ENCODE measurements around the gene IMMP2L.

The IMMP2L gene

DNA sequence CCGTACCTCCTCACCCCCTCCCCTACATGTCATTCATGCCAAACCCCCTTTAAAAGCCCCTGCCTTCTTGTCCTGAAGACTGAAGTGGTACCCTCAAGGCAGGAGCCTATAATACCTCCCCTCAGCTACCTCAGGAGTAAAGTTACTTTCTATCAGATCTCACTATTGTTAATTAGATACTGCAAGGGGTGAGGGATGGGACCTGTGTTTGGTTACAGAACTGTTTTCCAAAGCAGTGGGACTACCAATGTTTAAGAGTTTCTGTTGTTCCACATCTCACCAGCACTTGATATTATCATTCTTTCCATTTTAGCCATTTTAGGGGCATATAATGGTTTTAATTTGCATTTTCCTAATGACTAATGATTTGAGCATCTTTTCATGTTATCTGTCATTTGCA, 668.2 kb downstream of the IMMP2L start:
- no peak for DNase-seq

DNA sequence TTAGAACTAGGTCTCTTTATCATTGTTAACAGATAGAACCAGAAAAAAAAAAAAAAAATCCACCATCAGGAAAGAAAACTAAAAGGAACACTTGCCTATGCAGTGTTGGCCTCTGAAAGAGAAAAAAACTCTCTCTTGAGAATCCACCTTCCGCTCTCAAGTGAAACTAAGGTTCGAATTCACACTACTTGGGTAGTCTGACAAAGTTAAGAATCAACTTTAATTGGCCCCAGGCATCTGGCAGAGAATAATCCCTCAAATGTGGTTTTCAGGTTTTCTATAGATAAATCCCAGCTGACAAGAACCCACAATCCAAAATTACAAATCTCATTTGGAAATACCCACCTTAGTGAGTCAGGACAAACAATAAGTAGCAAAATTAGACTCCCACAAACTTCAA, 671.1 kb downstream of the IMMP2L start:
- DNase-seq = no peak

DNA sequence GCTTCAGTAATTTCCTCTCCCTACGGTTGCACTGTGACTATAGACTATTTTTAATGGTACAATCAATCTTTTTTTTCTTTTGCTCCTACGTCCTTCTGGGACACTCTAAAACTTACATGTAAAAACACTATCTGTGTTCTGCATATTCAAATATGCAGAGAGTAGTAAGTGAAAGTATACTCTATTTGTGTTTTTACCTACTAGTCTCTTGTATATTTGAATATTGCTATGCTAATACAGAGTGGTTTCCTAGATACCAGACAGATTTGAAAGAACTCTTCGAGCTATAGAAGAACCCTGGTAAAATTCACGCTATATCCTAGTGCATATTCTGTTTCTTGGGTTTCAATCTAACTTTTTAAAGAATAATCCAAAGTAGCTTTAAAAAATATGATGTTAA, 672.2 kb downstream of the IMMP2L start:
- DNase-seq = no peak

DNA sequence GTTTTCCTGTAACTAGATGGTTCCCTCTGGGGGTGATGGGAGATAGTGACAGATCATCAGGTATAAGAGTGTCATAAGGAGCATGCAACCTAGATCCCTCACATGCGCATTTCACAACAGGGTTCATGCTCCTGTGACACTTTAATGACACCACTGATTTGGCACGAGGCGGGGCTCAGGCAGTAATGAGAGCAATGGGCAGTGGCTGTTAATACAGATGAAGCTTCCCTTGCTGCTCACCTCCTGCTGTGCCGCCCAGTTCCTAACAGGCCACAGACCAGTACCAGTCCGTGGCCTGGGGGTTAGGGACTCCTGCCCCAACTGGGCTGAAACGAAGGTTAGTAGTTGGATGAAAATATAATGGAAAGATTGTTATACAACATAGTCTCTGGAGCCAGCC, 673.0 kb downstream of the IMMP2L start:
- no peak for DNase-seq

DNA sequence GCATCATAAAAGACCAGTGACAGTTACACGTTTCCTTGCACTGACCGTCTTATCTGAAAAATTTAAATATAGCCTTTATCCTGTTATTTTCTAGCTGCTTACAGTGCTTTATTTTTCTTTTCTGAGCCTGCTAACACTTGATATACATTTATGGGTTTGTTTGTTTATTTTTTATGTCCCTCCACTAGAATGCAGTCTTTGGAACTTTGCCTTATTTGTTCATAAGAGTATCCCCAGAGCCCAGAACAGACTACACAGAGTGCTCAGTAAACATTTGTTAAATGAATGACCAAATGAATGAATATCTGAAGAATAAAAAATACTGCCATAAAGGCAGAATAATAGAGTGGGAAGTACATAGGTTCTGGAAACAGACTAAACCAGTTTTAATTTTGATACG, 673.7 kb downstream of the IMMP2L start:
- no peak for DNase-seq

DNA sequence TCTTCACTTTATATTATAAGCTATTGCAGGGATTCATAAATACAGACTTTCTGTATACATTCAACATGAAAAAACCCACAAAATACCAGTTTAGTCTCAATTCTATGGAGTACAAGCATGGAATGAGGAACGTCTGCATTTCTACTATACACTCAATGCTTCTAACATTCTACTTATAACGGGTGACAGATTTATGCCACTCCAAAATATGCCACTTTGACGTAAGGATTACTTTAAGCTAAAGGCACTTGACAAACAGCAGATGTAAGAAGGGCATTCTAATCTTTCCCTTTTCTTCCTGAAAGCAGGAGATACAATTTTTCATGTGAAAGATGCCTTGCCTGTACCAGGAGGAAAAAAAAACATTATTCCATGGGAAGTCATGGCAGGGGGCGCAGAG, 676.8 kb downstream of the IMMP2L start:
- no peak for DNase-seq

DNA sequence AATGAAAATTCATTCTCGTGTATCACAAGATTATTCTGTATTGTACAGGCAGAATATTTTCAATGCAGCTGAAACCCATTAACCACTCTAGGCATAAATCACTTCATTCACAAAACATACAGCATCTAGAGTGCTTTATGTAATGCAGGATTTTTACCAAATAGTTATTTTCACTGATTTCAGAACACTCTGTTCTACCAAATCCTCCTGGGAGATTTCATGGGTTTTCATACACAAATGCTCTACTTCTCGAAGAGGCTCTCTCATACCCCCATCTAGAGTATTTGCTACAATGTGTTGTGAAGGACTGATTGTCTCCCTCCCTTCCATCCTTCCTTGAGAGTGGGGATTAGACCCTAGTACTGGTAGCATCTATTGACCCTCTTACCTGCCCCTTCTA, 680.6 kb downstream of the IMMP2L start:
- no peak for DNase-seq

DNA sequence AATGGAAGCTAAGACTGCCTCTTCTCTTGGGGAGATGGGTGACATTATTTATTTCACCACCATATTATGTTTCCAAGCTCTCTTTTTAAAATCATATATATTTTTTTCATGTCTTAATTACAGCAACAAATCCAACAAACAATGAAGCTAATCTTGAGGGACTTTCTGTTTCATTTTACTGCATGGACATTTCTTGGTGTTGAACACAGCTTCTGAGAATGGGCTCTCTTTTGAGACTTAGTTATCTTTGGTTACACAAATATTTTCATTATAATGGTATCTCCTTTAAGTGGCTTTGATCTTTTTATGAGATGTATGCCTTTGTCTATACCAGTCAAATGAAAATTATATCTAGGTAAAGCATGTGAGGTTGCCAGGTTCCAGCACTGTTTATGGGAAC, 681.3 kb downstream of the IMMP2L start:
- DNase-seq = no peak

DNA sequence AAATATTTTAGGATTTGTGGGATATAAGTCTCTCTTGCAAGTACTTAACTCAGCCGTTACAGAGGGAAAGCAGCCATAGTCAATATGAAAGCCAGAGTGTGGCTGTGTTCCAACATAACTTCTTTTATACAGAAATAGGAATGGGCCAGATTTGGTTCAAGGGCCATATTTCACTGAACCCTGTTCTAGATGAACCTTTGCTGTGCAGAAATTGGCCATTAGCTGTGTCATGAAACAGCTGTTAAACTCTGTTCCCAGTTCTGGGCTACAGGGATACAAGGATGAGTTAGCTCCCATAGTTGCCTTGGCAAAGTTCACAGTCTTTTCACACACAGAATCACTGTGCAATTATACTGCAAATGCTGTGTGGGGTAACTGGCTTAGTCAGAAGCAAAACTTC, 685.3 kb downstream of the IMMP2L start:
- peak; percentile 12 for DNase-seq

DNA sequence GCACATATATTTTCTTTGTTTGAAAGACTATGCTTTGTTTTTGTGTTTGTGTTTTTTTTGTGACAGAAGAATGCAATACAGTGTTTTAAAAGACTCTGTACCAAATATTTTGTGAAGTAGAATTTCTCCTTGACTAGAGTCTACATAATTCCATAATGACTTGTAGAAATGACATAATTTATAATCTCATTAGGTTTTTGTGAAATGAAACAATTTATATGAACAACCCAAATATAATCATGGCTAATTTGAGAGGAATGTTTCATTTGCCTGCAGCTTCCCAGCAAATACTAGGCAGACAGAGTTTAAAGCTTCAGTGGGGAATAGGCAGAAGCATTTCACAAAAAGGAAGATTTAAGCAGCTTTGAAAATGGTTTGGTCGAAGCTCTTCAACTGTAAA, 686.9 kb downstream of the IMMP2L start:
- no peak for DNase-seq

DNA sequence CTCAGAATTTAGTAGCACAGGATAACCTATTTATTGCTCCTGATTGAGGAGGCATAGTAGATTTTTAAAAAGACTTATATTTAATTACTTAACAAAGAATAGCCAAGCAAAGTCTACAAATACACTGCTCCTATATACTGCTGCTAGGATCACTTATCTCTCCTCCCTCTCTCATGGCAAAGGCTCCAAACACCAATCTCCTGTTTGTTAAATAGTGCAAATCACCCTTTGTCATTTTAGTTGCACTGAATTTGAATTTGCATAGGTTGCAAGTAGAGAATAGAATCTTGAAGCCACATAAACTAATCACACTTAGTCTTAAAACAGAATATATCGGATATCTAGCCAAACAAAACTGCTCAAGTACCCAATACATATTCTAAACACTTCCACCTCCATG, 690.4 kb downstream of the IMMP2L start:
- no peak for DNase-seq

DNA sequence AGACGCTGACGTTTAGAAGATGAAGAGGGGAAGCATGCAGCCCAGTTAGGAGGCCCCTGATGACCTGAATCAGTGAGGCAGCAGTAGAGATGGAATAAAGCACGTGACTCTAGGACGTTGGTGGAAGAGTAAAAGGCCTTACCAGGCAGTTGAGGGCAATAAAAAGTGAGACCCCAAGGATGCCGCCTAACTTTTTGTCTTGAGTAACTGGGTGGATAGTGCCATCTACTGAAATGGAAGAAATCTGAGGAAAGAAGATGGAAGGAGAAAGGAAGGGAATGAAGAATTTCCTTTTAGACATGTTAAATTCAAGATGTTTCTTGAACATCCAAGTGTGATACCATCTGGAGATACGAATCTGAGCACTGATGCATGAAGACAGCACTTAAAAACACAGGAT, 691.4 kb downstream of the IMMP2L start:
- DNase-seq = no peak

DNA sequence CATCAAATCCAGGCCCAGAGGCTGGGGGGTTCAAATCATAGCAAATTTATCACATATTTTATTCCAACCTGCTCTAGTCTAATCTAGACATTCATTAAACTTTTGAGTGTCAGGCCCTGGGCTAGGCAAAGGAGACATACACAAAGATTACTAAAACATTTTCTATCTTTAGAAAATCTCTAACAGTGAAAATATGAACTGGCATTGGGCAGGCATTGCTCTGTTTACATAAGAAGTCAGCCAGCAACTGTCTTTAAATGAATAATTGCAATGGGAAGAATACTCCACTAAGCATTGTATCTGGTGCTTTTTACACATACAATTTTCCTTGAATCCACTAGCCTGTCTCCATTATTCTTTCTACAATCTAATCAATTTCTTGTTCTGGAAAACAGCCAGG, 693.8 kb downstream of the IMMP2L start:
- DNase-seq = no peak

DNA sequence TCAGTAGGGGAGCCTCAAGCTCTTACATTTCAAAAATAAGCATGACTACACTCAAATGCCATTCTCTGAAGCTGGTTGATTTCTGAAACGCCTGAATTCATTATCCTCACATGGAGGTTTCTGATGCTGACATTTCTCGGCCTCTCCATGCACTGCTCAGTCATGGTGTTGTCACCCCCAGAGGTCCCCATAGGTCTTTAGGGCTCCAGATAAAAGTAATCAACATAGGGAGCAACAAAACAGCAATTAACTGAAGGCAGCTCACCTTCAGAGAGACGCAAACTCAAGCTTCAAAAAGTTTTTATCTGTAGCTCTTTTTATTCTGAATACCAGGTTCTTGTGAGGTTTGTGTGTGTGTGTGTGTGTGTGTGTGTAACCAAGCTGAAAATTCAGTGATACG, 694.5 kb downstream of the IMMP2L start:
- no peak for DNase-seq

DNA sequence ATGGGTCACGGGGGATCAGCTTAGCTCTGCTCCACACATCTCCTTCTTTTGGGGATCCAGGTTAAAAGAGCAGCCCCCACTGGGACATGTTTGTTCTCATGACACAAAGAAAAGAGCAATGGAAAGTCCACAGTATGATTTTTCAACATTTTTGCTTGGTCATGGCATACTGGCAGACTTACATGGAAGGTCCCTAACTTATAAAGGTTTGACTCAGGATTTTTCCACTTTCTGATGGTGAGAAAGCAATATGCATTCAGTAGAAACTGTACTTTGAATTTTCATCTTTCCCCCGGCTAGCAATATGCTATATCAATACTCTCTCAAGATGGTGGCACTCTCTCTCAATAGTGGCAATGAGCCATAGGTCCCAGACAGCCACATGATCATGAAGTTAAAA, 699.0 kb downstream of the IMMP2L start:
- DNase-seq = no peak

DNA sequence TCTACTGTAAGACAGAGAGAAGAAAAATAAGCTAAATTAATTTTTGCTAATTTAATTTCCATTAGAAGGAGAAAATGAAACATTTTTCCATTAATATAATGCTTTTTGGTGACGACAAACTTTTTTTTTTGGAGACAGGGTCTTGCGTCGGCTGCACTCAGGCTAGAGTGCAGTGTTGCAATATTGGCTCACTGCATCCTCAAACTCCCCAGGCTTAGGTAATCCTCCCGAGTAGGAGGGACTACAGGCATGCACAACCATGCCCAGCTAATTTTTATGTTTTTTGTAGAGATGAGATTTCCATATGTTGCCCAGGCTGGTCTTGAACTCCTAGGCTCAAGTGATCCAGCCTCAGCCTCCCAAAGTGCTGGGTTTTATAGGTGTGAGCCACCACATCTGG, 701.1 kb downstream of the IMMP2L start:
- no peak for DNase-seq

DNA sequence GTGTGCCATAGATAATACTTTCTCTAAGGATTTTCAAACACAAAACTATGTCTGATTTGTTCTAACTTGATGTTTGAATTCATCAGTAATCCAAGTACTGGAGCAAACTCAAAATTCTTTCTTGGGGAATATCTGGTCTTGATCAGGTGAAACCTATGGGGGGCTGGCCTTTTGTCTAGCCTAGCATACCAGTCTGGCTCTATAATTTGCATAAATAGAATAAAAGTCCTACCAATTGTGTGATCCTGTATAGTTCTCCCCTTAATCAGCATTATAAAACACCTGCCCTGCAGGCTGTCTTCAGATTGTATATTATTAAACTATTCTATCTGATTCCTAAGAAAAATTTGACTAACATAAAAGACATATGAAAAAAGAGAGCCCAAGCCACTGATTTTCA, 705.2 kb downstream of the IMMP2L start:
- no peak for DNase-seq

DNA sequence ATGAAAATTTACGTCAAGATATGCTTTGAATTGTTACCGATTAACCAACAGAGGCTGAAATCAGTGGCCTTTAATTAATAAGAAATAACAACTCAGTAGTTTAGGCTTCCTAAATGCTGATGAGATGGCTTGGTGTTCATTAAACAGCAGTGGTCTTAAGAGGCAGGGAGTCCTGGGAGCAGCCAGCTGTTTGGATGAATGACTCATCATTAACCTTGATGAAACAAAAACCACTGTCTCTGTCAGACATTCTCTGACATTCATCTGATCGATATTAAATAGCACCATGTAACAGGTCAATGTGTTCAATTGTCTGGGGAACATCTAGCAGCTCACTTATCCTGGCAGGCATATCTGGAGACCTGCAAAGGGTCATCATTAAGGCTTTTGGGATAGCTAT, 705.6 kb downstream of the IMMP2L start:
- peak; percentile 29 for DNase-seq

DNA sequence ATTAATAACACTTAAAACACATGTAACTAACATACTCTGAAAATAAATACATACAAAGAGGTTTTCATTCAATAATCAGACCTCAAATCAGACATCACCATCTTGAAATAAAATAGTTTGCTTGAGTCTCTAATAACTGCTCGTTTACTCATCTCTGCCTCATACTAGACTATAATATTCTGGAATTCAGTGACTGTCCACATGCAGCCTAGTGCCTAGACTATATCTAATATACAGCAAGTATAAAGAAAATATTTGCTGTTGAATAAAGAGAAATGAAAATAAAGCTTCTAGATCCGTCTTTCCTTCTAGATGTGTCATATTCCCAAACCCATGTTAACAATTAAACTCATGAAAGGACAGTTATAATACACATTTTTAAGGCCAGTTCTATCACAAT, 707.6 kb downstream of the IMMP2L start:
- peak; percentile 19 for DNase-seq

DNA sequence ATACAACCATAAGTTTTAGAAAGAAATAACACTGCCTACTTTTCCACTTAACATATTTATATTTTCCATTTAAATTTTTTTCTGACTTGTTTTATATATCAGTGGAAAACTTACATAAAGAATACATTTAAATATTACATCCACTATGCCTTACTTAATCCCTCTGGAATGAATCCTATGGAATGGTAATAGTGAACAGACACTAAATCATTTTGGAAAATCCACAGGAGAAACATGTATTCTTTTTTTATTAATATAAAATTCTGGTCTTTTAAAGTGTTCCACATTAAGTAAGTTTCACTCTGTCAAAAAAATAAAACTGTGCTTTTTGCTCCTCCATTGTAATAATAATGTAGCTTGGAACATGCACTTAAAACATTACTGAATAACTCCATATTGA, 708.1 kb downstream of the IMMP2L start:
- peak; percentile 26 for DNase-seq

DNA sequence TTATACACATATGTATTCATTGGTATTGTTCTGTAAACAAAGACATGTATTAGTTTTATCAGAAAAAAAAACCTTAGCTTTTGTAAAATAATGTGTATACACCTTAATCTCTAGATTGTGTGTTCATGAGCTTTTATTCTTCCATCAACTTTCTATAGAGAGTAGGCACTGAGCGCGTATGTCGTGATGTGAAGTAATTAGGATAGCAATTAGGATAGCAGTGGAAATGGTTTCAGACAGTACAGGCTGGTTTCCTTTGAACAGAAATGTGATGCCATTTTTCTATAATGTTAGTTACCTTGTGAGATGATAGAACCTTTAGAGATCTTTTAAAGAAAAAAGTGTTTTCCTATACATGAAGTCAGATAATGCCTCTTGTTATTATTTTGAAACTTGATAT, 709.0 kb downstream of the IMMP2L start:
- no peak for DNase-seq

DNA sequence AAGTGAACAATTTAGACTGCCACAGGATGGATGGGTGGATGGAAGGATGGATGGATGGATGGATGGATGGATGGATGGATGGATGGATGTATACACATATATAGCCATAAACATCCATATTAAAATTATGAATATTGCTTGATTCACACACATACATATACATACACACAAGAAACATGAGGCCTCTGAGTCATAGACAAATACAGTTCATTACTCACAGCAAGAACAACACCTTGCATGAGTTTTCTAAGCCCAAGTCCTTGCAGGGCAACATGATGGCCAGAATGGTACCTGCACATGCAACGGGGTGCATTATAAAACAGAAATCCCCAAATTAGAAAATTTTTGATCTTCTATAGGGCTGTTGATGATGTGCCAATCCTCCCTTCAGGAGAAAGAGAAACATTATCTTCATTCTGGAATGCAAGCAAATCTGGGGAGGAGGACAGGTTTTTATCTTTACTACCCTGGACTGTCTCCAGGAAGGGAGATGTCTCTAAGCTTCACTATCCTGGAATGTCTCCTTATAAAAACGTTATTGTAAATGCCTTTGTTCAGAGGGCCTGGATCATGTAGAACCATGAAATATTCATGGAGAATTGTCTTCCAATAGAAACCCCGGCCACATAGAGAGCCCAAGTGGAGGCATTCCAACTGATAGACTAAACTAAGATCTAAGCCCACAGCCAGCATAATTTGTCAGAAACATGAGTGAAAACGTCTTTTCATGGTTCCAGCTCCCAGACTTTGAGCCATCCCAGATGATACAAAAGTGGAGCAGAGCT, 709.9 kb downstream of the IMMP2L start:
- peak; percentile 15 for DNase-seq

DNA sequence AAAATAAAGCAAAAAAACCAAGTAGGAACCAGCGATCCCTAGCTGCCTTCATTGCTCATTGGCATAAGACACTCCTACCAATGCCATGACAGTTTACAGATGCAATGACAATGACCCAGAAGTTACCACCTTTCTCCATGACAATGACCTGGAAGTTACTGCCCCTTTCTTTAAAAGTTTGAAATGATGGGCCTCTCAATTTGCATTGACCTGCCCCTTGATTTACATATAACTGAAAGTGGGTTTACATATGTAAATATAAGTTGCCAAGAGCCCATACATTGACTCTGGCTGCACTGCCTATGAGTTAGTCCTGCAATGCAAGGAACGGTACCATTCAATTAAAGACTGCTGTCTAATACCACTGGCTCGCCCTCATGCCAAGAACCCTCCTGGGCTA, 712.1 kb downstream of the IMMP2L start:
- DNase-seq = no peak

DNA sequence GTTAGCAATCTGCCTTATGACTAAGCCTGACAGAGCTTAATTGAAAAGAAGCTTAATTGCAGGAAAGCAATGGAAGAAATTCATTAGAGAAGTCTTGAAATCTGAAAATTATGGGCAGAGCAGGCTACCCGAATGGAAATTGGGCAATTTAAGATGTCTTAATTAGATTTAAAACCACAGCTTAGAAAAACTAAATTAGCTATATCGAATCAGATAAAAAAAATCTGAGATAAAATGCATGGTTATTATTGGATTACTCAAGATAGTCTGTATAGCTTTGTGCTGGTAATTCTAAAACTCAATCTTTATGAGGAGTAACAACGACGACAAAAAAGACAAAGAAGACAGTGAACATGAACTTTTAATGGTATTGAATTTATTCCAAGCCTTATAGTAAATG, 719.5 kb downstream of the IMMP2L start:
- DNase-seq = no peak

DNA sequence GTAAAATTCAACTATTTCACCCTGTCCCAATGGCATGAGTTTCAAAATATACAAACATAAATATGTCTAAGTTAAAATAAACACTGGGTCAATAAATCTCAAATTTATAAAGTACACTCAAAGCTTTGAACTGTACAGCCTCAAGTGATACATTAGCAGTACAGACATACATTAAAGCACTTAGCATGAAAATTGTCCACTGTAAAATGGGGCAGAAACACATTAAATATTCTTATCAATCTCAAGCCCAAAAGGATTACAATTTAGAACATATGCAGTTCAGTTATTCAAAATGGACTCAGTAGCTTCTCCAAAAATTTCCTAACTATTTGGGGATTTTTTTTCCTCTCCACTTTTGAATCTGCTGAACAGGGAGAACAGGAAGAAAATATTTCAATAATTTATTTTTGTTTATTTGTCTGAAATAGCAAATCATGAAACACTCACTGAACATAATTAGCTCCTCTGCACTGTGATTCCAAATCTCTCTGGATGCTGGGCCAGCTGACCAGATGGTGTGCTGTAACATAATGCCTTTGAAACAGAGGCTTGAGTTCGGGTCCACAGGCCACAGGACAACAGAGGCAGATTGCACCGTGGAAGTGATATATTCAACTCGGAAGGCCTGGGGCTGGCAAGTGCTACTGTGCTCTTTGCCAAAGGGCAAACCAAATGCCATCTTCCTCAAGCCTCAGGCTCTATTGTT, 720.3 kb downstream of the IMMP2L start:
- DNase-seq = no peak
